Naive B cell (primary cell): ENCODE results near the gene AMMECR1. TPM values are rescaled to one million over a fixed set of nuclear protein-coding genes. Genes with fewer than 3 reads are reported as not detected.

Source experiments
- ATAC-seq, 2 donors: fragments of 150-1000 bp; cut with Tn5 transposase; 2 replicates each; pipeline ENCODE4 v1.10.0; 2021; ENCODE audit warnings: low read depth in 2 of 2, mild to moderate bottlenecking in 2 of 2, moderate library complexity in 2 of 2
- DNase-seq: peaks from one replicate; pipeline ENCODE4 v3.0.0; 2022
- H3K27ac Mint-ChIP-seq, 6 donors: one replicate each; pipeline ENCODE4 v1.8.0; 2020 to 2022; ENCODE audit warnings: mild to moderate bottlenecking in 6 of 6, mixed read lengths in 6 of 6, moderate library complexity in 5 of 6, inconsistent platforms in 2 of 6
- H3K27me3 Mint-ChIP-seq, 3 donors: one replicate each; pipeline ENCODE4 v1.8.0; 2021 to 2022; ENCODE audit warnings: mixed read lengths in 3 of 3, mild to moderate bottlenecking in 1 of 3
- H3K36me3 Mint-ChIP-seq, 2 donors: one replicate each; pipeline ENCODE4 v1.8.0; 2020 to 2022; ENCODE audit warnings: mixed read lengths in 2 of 2, inconsistent platforms in 1 of 2, mild to moderate bottlenecking in 1 of 2
- H3K4me1 Mint-ChIP-seq, 3 donors: one replicate each; pipeline ENCODE4 v1.8.0; 2020 to 2022; ENCODE audit warnings: mixed read lengths in 3 of 3, inconsistent platforms in 1 of 3, mild to moderate bottlenecking in 1 of 3, moderate library complexity in 1 of 3
- H3K4me3 Mint-ChIP-seq, 8 donors: one replicate each; pipeline ENCODE4 v1.8.0; 2020 to 2022; ENCODE audit warnings: mild to moderate bottlenecking in 8 of 8, mixed read lengths in 8 of 8, moderate library complexity in 8 of 8, inconsistent platforms in 2 of 8
- H3K9me3 Mint-ChIP-seq, 7 donors: one replicate each; pipeline ENCODE4 v1.8.0; 2020 to 2022; ENCODE audit warnings: mixed read lengths in 7 of 7, mild to moderate bottlenecking in 5 of 7, inconsistent platforms in 2 of 7, moderate library complexity in 1 of 7
- polyA plus RNA-seq, 6 donors: library from polyadenylated mRNA; unstranded; fragments of 300-500 nt; fragmentation: Illumina TruSeq; gene quantifications; one replicate each; pipeline ENCODE4 v1.2.3, GENCODE V29; 2021; ENCODE audit warnings: low read depth in 6 of 6

Gene AMMECR1
- polyA plus RNA-seq, 6 donors from 2014 or later: 4.4 to 11.4 (median 8.2) TPM

- Mint-ChIP-seq H3K9me3 (no peaks in the 10 kb centered on the region), H3K27me3 (no peaks in the 10 kb centered on the region), H3K27ac (no peak overlapping the region), H3K4me1 (peaks cover 0 to 4% (median 1%) of the 10 kb centered on the region in 3 donors), H3K36me3 (no peaks in the 10 kb centered on the region), H3K4me3 (no peak overlapping the region)
- DNase-seq: no peak
- no peak for ATAC-seq
Observed at GRCh38 chrX:110304371-110304770, 13.5 kb downstream of the AMMECR1 start.

GRCh38 chrX:110302975-110303374 is 14.9 kb downstream of the AMMECR1 start:
- ATAC-seq (no peak), DNase-seq (no peak)
- Mint-ChIP-seq H3K27ac (no peak overlapping the region), H3K36me3 (no peaks in the 10 kb centered on the region), H3K4me3 (no peak overlapping the region), H3K9me3 (no peaks in the 10 kb centered on the region), H3K27me3 (no peaks in the 10 kb centered on the region), H3K4me1 (peaks cover 0 to 2% (median 0%) of the 10 kb centered on the region in 3 donors)

GRCh38 chrX:110301194-110301593 is 16.7 kb downstream of the AMMECR1 start:
- Mint-ChIP-seq H3K27me3 (no peaks in the 10 kb centered on the region), H3K36me3 (peaks cover 2 to 8% of the 10 kb centered on the region in 2 donors), H3K4me3 (no peak overlapping the region), H3K4me1 (peaks cover 0 to 2% (median 0%) of the 10 kb centered on the region in 3 donors), H3K27ac (no peak overlapping the region), H3K9me3 (peaks cover 0 to 12% (median 4%) of the 10 kb centered on the region in 7 donors)
- ATAC-seq (no peak), DNase-seq (no peak)

- Mint-ChIP-seq H3K9me3 (peaks cover 0 to 19% (median 5%) of the 10 kb centered on the region in 7 donors), H3K27ac (no peak overlapping the region), H3K36me3 (peaks cover 8 to 11% of the 10 kb centered on the region in 2 donors), H3K4me1 (peaks cover 0 to 1% (median 0%) of the 10 kb centered on the region in 3 donors), H3K4me3 (no peak overlapping the region), H3K27me3 (no peaks in the 10 kb centered on the region)
- DNase-seq (no peak), ATAC-seq (no peak)
Observed at GRCh38 chrX:110294087-110294486, 23.8 kb downstream of the AMMECR1 start.

- Mint-ChIP-seq H3K4me3 (no peak overlapping the region), H3K9me3 (peaks cover 0 to 19% (median 5%) of the 10 kb centered on the region in 7 donors), H3K36me3 (peaks cover 8 to 11% of the 10 kb centered on the region in 2 donors), H3K27me3 (no peaks in the 10 kb centered on the region), H3K27ac (no peak overlapping the region), H3K4me1 (peaks cover 0 to 5% (median 0%) of the 10 kb centered on the region in 3 donors)
- ATAC-seq (no peak), DNase-seq (no peak)
Observed at GRCh38 chrX:110293658-110294057, 24.2 kb downstream of the AMMECR1 start.

GRCh38 chrX:110287605-110288004 is 30.3 kb downstream of the AMMECR1 start:
- H3K9me3 Mint-ChIP-seq: peaks cover 0 to 13% (median 0%) of the 10 kb centered on the region in 7 donors
- no peak overlapping the region for H3K27ac Mint-ChIP-seq
- H3K36me3 Mint-ChIP-seq: peaks cover 0 to 4% of the 10 kb centered on the region in 2 donors
- no peak overlapping the region for H3K4me3 Mint-ChIP-seq
- no peaks in the 10 kb centered on the region for H3K27me3 Mint-ChIP-seq
- DNase-seq (no peak), ATAC-seq (no peak)
- peaks cover 2 to 11% (median 5%) of the 10 kb centered on the region in 3 donors for H3K4me1 Mint-ChIP-seq

GRCh38 chrX:110286106-110286505 is 31.8 kb downstream of the AMMECR1 start:
- H3K4me3 Mint-ChIP-seq: no peak overlapping the region
- no peaks in the 10 kb centered on the region for H3K36me3 Mint-ChIP-seq
- no peak for DNase-seq
- ATAC-seq: no peak
- peaks cover 0 to 13% (median 0%) of the 10 kb centered on the region in 7 donors for H3K9me3 Mint-ChIP-seq
- no peaks in the 10 kb centered on the region for H3K27me3 Mint-ChIP-seq
- H3K4me1 Mint-ChIP-seq: peaks cover 2 to 11% (median 9%) of the 10 kb centered on the region in 3 donors
- H3K27ac Mint-ChIP-seq: no peak overlapping the region

- H3K4me3 Mint-ChIP-seq: no peak overlapping the region
- no peaks in the 10 kb centered on the region for H3K36me3 Mint-ChIP-seq
- ATAC-seq (no peak), DNase-seq (no peak)
- no peaks in the 10 kb centered on the region for H3K27me3 Mint-ChIP-seq
- H3K4me1 Mint-ChIP-seq: peaks cover 3 to 11% (median 9%) of the 10 kb centered on the region in 3 donors
- peaks cover 0 to 13% (median 0%) of the 10 kb centered on the region in 7 donors for H3K9me3 Mint-ChIP-seq
- no peak overlapping the region for H3K27ac Mint-ChIP-seq
Observed at GRCh38 chrX:110284159-110284558, 33.7 kb downstream of the AMMECR1 start.

- Mint-ChIP-seq H3K9me3 (peaks cover 0 to 13% (median 0%) of the 10 kb centered on the region in 7 donors), H3K4me3 (no peak overlapping the region), H3K27ac (no peak overlapping the region)
Observed at GRCh38 chrX:110282922-110283321, 35.0 kb downstream of the AMMECR1 start.

GRCh38 chrX:110281377-110281776 is 36.5 kb downstream of the AMMECR1 start:
- no peak for DNase-seq
- ATAC-seq: no peak
- H3K36me3 Mint-ChIP-seq: no peaks in the 10 kb centered on the region
- H3K9me3 Mint-ChIP-seq: peaks cover 0 to 14% (median 0%) of the 10 kb centered on the region in 7 donors
- H3K27ac Mint-ChIP-seq: no peak overlapping the region
- peaks cover 8 to 23% (median 16%) of the 10 kb centered on the region in 3 donors for H3K4me1 Mint-ChIP-seq
- no peaks in the 10 kb centered on the region for H3K27me3 Mint-ChIP-seq
- H3K4me3 Mint-ChIP-seq: no peak overlapping the region

More at GRCh38 chrX:110282922-110283321, 35.0 kb downstream of the AMMECR1 start:
- H3K27me3 Mint-ChIP-seq: no peaks in the 10 kb centered on the region
- ATAC-seq (no peak), DNase-seq (no peak)
- no peaks in the 10 kb centered on the region for H3K36me3 Mint-ChIP-seq
- peaks cover 8 to 15% (median 10%) of the 10 kb centered on the region in 3 donors for H3K4me1 Mint-ChIP-seq

GRCh38 chrX:110280954-110281353 is 36.9 kb downstream of the AMMECR1 start:
- H3K9me3 Mint-ChIP-seq: peaks cover 0 to 17% (median 1%) of the 10 kb centered on the region in 7 donors
- ATAC-seq: no peak
- H3K27me3 Mint-ChIP-seq: no peaks in the 10 kb centered on the region
- H3K36me3 Mint-ChIP-seq: peaks cover 0 to 3% of the 10 kb centered on the region in 2 donors
- DNase-seq: no peak
- no peak overlapping the region for H3K27ac Mint-ChIP-seq
- H3K4me3 Mint-ChIP-seq: no peak overlapping the region
- H3K4me1 Mint-ChIP-seq: peaks cover 8 to 25% (median 16%) of the 10 kb centered on the region in 3 donors

GRCh38 chrX:110277609-110278008 is 40.3 kb downstream of the AMMECR1 start:
- ATAC-seq (no peak), DNase-seq (no peak)
- Mint-ChIP-seq H3K27me3 (no peaks in the 10 kb centered on the region), H3K4me1 (peaks cover 8 to 30% (median 30%) of the 10 kb centered on the region in 3 donors), H3K4me3 (no peak overlapping the region), H3K27ac (no peak overlapping the region), H3K9me3 (peaks cover 0 to 8% (median 3%) of the 10 kb centered on the region in 7 donors), H3K36me3 (peaks cover 0 to 7% of the 10 kb centered on the region in 2 donors)

GRCh38 chrX:110276778-110277177 is 41.1 kb downstream of the AMMECR1 start:
- Mint-ChIP-seq H3K27ac (peak overlapping the region in 1 of 6 donors; percentile 83), H3K27me3 (no peaks in the 10 kb centered on the region), H3K9me3 (peaks cover 0 to 8% (median 3%) of the 10 kb centered on the region in 7 donors), H3K4me3 (peak overlapping the region in 2 of 8 donors; percentile 20 to 41), H3K4me1 (peaks cover 8 to 31% (median 30%) of the 10 kb centered on the region in 3 donors), H3K36me3 (peaks cover 0 to 7% of the 10 kb centered on the region in 2 donors)
- no peak for DNase-seq
- ATAC-seq: peak in 1 of 2 donors; percentile 65

- ATAC-seq (no peak), DNase-seq (no peak)
- Mint-ChIP-seq H3K36me3 (no peaks in the 10 kb centered on the region), H3K27me3 (no peaks in the 10 kb centered on the region), H3K4me1 (peaks cover 20 to 27% (median 25%) of the 10 kb centered on the region in 3 donors), H3K9me3 (peaks cover 0 to 4% (median 0%) of the 10 kb centered on the region in 7 donors), H3K4me3 (no peak overlapping the region), H3K27ac (no peak overlapping the region)
Observed at GRCh38 chrX:110268886-110269285, 49.0 kb downstream of the AMMECR1 start.
